Endodermal cell (in vitro differentiated cells): ENCODE results near the gene SH2B3. TPM values are rescaled to one million over a fixed set of nuclear protein-coding genes. Genes with fewer than 3 reads are reported as not detected.

Experiments used
- DNase-seq: peaks from one replicate; pipeline ENCODE4 v3.0.0-alpha.2; 2017
- H3K27ac ChIP-seq: 2 replicates; pipeline ENCODE4 v1.5.1; 2013; ENCODE audit warnings: mild to moderate bottlenecking, low read depth, low read length, moderate library complexity
- H3K27me3 ChIP-seq: 2 replicates; pipeline ENCODE4 v1.6.1; 2013; ENCODE audit warnings: mild to moderate bottlenecking, low read length, moderate library complexity; ENCODE audit not compliant: insufficient read depth, control insufficient read depth, poor library complexity, severe bottlenecking
- H3K36me3 ChIP-seq: 2 replicates; pipeline ENCODE4 v1.7.0; 2013; ENCODE audit warnings: mild to moderate bottlenecking, low read length, moderate library complexity; ENCODE audit not compliant: control insufficient read depth, insufficient read depth
- H3K4me1 ChIP-seq: one replicate; pipeline ENCODE4 v1.7.0; 2013; ENCODE audit warnings: low read length; ENCODE audit not compliant: control insufficient read depth, insufficient read depth
- H3K4me3 ChIP-seq: 2 replicates; pipeline ENCODE4 v1.5.1; 2013; ENCODE audit warnings: mild to moderate bottlenecking, low read length, moderate library complexity
- H3K9ac ChIP-seq: 2 replicates; pipeline ENCODE4 v1.6.1; 2013; ENCODE audit warnings: mild to moderate bottlenecking, low read length, moderate library complexity; ENCODE audit not compliant: poor library complexity, severe bottlenecking; ENCODE audit errors: extremely low read depth
- H3K9me3 ChIP-seq: 2 replicates; pipeline ENCODE4 v1.6.1; 2013; ENCODE audit warnings: mild to moderate bottlenecking, low read length, moderate library complexity; ENCODE audit not compliant: control insufficient read depth
- H3K27ac Mint-ChIP-seq: 2 replicates; pipeline ENCODE4 v1.8.0; 2020; ENCODE audit warnings: mixed read lengths
- H3K27me3 Mint-ChIP-seq: 2 replicates; pipeline ENCODE4 v1.8.0; 2021; ENCODE audit warnings: mild to moderate bottlenecking, mixed read lengths; ENCODE audit not compliant: insufficient read depth
- H3K36me3 Mint-ChIP-seq: 2 replicates; pipeline ENCODE4 v1.8.0; 2020; ENCODE audit warnings: low read depth, mixed read lengths
- H3K4me1 Mint-ChIP-seq: 2 replicates; pipeline ENCODE4 v1.8.0; 2020; ENCODE audit warnings: mixed read lengths
- H3K4me3 Mint-ChIP-seq: 2 replicates; pipeline ENCODE4 v1.8.0; 2020; ENCODE audit warnings: mild to moderate bottlenecking, moderate library complexity, mixed read lengths
- H3K9me3 Mint-ChIP-seq: 2 replicates; pipeline ENCODE4 v1.8.0; 2020; ENCODE audit warnings: mild to moderate bottlenecking, mixed read lengths
- CTCF ChIP-seq: fragments of 200-600 bp; sonication (generic); conservative IDR thresholded peaks from 2 replicates; pipeline ENCODE4 v1.5.0; 2021; ENCODE audit warnings: antibody characterized with exemption, mild to moderate bottlenecking
- WGBS, 2 experiments: methylation state at CpG; one replicate each; pipeline versions ENCODE4 v1.1.5 to v1.1.7; 2013; ENCODE audit warnings: missing lambda C conversion rate in 2 of 2, mixed read lengths in 1 of 2; ENCODE audit not compliant: insufficient coverage in 1 of 2, insufficient read length in 1 of 2; 5-methylcytosine and 5-hydroxymethylcytosine counted together
- total RNA-seq, 2 donors: library from RNA; stranded (reverse); fragmentation: NEBNext Ultra II Directional in 1 of 2; extraction: Animal tissue kit (Norgen Biotek cat#: 25700) in 1 of 2; gene quantifications; 2 replicates in 1 of 2; 3 replicates in 1 of 2; pipeline ENCODE4 v1.2.1, GENCODE V29; 2021

SH2B3 gene
- total RNA-seq, 2 donors from 2014 or later, result 6.8 to 6.9 TPM

DNA sequence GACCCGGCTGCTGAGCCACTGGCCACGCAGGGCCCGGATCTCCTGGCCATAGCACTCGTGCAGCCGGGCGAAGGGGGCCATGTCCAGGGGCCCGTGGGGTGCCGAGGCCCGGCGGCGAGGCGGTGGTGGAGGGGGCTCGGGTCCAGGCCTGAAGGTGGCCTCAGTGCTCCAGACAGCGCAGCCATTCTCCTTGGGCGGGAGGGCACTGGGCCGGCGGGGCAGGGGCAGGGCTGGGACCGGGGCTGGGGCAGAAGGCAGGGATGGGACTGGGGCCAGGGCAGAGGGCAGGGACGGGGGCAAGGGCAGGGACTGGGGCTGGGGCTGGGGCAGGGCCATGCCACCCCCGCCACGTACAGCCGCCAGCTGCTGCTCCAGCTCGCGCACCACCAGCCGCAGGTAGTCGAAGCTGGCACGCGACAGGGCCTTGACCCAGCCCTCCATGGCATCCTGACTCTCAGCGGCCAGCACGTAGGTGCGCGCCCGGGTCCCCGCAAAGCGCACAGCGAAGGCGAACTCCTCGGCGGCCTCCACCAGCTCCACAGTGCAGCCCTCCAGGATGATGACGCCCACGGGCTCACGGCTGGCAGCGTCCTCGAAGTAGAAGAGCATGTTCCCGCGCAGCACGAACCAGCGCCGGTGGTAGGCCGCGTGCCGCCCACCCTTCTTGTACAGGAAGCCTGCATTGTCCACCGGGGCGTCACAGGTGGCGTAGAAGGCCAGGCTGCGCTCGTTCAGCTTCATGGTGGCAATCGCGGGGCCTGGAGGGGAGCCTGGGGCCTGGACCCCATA is 42.8 kb upstream of the SH2B3 start:
- no peak for TF ChIP-seq CTCF
- Histone ChIP-seq H3K9ac (no peak overlapping the region), H3K27ac (no peak overlapping the region), H3K4me1 (no peaks in the 10 kb centered on the region), H3K36me3 (peaks cover 12% of the 10 kb centered on the region), H3K4me3 (no peak overlapping the region), H3K27me3 (no peaks in the 10 kb centered on the region), H3K9me3 (no peaks in the 10 kb centered on the region)
- WGBS, 2 experiments, result 94% methylated on average over 52 to 59 of the region's 59 CpGs
- H3K9me3 Mint-ChIP-seq, result no peaks in the 10 kb centered on the region
- no peak overlapping the region for H3K4me3 Mint-ChIP-seq
- peaks cover 19% of the 10 kb centered on the region for H3K36me3 Mint-ChIP-seq
- H3K27ac Mint-ChIP-seq, result no peak overlapping the region
- no peaks in the 10 kb centered on the region for H3K27me3 Mint-ChIP-seq
- no peak for DNase-seq
- peaks cover 5% of the 10 kb centered on the region for H3K4me1 Mint-ChIP-seq

DNA sequence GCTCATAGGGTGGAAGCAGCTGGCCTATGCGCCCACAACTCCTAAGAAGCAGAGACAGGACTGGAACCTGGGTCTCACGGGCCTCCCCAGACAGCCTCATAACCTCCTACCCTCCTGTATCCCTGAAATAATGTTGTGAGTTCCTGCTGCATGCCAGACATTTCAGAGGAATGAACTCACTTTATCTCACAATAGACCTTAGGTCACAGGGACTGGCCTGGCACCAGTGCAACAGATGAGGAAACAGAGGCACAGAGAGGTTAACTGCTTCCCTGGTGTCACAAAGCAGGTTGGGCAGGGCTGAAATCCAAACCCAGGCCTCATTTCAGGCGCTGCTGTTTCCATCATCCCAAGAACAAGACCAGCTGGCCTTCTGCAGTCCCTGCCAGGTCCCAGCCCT is 42.1 kb upstream of the SH2B3 start:
- peaks cover 19% of the 10 kb centered on the region for H3K36me3 Mint-ChIP-seq
- peaks cover 7% of the 10 kb centered on the region for H3K4me1 Mint-ChIP-seq
- no peak overlapping the region for H3K9ac ChIP-seq
- H3K4me3 Mint-ChIP-seq, result no peak overlapping the region
- H3K9me3 ChIP-seq, result no peaks in the 10 kb centered on the region
- H3K27ac Mint-ChIP-seq, result no peak overlapping the region
- H3K27me3 Mint-ChIP-seq, result peaks cover 1% of the 10 kb centered on the region
- no peak for DNase-seq
- H3K27me3 ChIP-seq, result no peaks in the 10 kb centered on the region
- H3K9me3 Mint-ChIP-seq, result no peaks in the 10 kb centered on the region
- H3K4me1 ChIP-seq, result no peaks in the 10 kb centered on the region
- H3K4me3 ChIP-seq, result no peak overlapping the region
- no peak overlapping the region for H3K27ac ChIP-seq
- peaks cover 12% of the 10 kb centered on the region for H3K36me3 ChIP-seq
- 97 to 100% methylated on average over 2 to 3 of the region's 3 CpGs for WGBS, 2 experiments
- no peak for TF ChIP-seq CTCF

- Histone ChIP-seq H3K9me3 (no peaks in the 10 kb centered on the region), H3K9ac (no peak overlapping the region), H3K4me1 (no peaks in the 10 kb centered on the region), H3K36me3 (peaks cover 12% of the 10 kb centered on the region), H3K27ac (no peak overlapping the region), H3K27me3 (no peaks in the 10 kb centered on the region), H3K4me3 (no peak overlapping the region)
- TF ChIP-seq CTCF, result no peak
- peaks cover 7% of the 10 kb centered on the region for H3K4me1 Mint-ChIP-seq
- WGBS, 2 experiments, result 95 to 96% methylated on average over 8 to 10 of the region's 10 CpGs
- DNase-seq, result no peak
- H3K27ac Mint-ChIP-seq, result no peak overlapping the region
- H3K36me3 Mint-ChIP-seq, result peaks cover 19% of the 10 kb centered on the region
- no peaks in the 10 kb centered on the region for H3K9me3 Mint-ChIP-seq
- H3K4me3 Mint-ChIP-seq, result no peak overlapping the region
- peaks cover 5% of the 10 kb centered on the region for H3K27me3 Mint-ChIP-seq
Observed at GRCh38 chr12:111366075-111366474, 39.6 kb upstream of the SH2B3 start.
